Body of pancreas (tissue), 4 donors: ENCODE results near the gene ZNF577.

Source experiments
- POLR2A ChIP-seq, 3 donors: fragments of 450-650 bp; IDR thresholded peaks; one replicate each; pipeline ENCODE4 v1.6.1; 2016; ENCODE audit warnings: antibody characterized with exemption in 3 of 3, mild to moderate bottlenecking in 2 of 3
- TF ChIP-seq, protein P1 (sequence below), 7 experiments: fragments of 450-650 bp in 4 of 7; fragments of 200-600 bp in 3 of 7; sonication (generic) in 3 of 7; IDR thresholded peaks; one replicate each; pipeline ENCODE4 v1.5.1; 2016 to 2019; ENCODE audit warnings: antibody characterized with exemption in 7 of 7

GRCh38 chr19:51887522-51888498 lies at the start of gene ZNF577:
- TF ChIP-seq POLR2A (IDR thresholded peaks at IDR 0.05): peak in 2 of 3 donors; percentile 63 to 70
- TF ChIP-seq, protein P1, sequence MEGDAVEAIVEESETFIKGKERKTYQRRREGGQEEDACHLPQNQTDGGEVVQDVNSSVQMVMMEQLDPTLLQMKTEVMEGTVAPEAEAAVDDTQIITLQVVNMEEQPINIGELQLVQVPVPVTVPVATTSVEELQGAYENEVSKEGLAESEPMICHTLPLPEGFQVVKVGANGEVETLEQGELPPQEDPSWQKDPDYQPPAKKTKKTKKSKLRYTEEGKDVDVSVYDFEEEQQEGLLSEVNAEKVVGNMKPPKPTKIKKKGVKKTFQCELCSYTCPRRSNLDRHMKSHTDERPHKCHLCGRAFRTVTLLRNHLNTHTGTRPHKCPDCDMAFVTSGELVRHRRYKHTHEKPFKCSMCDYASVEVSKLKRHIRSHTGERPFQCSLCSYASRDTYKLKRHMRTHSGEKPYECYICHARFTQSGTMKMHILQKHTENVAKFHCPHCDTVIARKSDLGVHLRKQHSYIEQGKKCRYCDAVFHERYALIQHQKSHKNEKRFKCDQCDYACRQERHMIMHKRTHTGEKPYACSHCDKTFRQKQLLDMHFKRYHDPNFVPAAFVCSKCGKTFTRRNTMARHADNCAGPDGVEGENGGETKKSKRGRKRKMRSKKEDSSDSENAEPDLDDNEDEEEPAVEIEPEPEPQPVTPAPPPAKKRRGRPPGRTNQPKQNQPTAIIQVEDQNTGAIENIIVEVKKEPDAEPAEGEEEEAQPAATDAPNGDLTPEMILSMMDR (IDR thresholded peaks at IDR 0.05): peak in 1 of 7 experiments; percentile 4
